Dermis blood vessel endothelial cell (primary cell): ENCODE results near the gene USF2. TPM values are rescaled to one million over a fixed set of nuclear protein-coding genes. Genes with fewer than 3 reads are reported as not detected.
"Not testable (repeated sequence)": the region's sequence is repeated elsewhere in the genome, so short reads cannot be mapped to it uniquely, and the experiment has no call there.

Experiments
- DNase-seq: peaks from one replicate; pipeline ENCODE4 v3.0.0; 2010
- total RNA-seq: library from RNA; depleted of rRNA; stranded (reverse); fragments of >200 nt; gene quantifications from 2 replicates; pipeline ENCODE4 v1.2.3, GENCODE V29; 2014

USF2 gene
- total RNA-seq, 1 donor from 2014 or later, result 47.5 TPM

- not testable (repeated sequence) for DNase-seq
These were observed 16.7 kb downstream of the USF2 start for GRCh38 chr19:35285465-35285864.

- not testable (repeated sequence) for DNase-seq
These were observed 17.3 kb downstream of the USF2 start for GRCh38 chr19:35286101-35286500.

GRCh38 chr19:35287713-35288112 is 19.0 kb downstream of the USF2 start:
- no peak for DNase-seq

GRCh38 chr19:35288331-35288730 is 19.6 kb downstream of the USF2 start:
- DNase-seq, result no peak

- DNase-seq, result no peak
These were observed 20.1 kb downstream of the USF2 start for GRCh38 chr19:35288906-35289305.

GRCh38 chr19:35290381-35291127 is 21.8 kb downstream of the USF2 start:
- no peak for DNase-seq

GRCh38 chr19:35291259-35291658 is 22.5 kb downstream of the USF2 start:
- DNase-seq, result no peak

- no peak for DNase-seq
These were observed 23.2 kb downstream of the USF2 start, which contains the start of gene MAG for GRCh38 chr19:35291916-35292315. TSS of gene MAG (plus strand) at chr19:35292161. CDS start at chr19:35295409, 3,248 bp downstream.

- no peak for DNase-seq
These were observed 23.9 kb downstream of the USF2 start for GRCh38 chr19:35292421-35293362.

- no peak for DNase-seq
These were observed 24.6 kb downstream of the USF2 start for GRCh38 chr19:35293363-35293739.

- DNase-seq, result no peak
These were observed 25.0 kb downstream of the USF2 start for GRCh38 chr19:35293808-35294207.

GRCh38 chr19:35294328-35294727 is 25.6 kb downstream of the USF2 start:
- DNase-seq, result no peak

GRCh38 chr19:35294859-35295791 is 26.4 kb downstream of the USF2 start:
- no peak for DNase-seq

- no peak for DNase-seq
These were observed 27.2 kb downstream of the USF2 start for GRCh38 chr19:35295792-35296462.

- no peak for DNase-seq
These were observed 28.1 kb downstream of the USF2 start for GRCh38 chr19:35296644-35297514.

GRCh38 chr19:35297515-35297848 is 28.7 kb downstream of the USF2 start:
- no peak for DNase-seq

GRCh38 chr19:35297922-35298321 is 29.2 kb downstream of the USF2 start:
- no peak for DNase-seq

GRCh38 chr19:35298561-35298972 is 29.8 kb downstream of the USF2 start:
- no peak for DNase-seq

- DNase-seq, result peak; percentile 11
These were observed 31.0 kb downstream of the USF2 start for GRCh38 chr19:35299523-35300338.

GRCh38 chr19:35300339-35300649 is 31.5 kb downstream of the USF2 start:
- no peak for DNase-seq
